ENCODE measurements around the gene BHLHE40.
A peak's percentile ranks its signal among the peaks of the same experiment; 100 is the strongest.
"Not testable (repeated sequence)": the region's sequence is repeated elsewhere in the genome, so short reads cannot be mapped to it uniquely, and the experiment has no call there.

Gene BHLHE40

GRCh38 chr3:4961865-4962264 is 17.4 kb upstream of the BHLHE40 start:
- H3K27ac ChIP-seq (ENCODE audit: extremely low read depth, low read depth, low read length); H3K9me3 ChIP-seq (ENCODE audit: control insufficient read depth, insufficient read depth, low read depth, low read length); POLR2A ChIA-PET; H3K4me1 ChIP-seq (ENCODE audit: control insufficient read depth, insufficient read depth, low read length); H3K4me3 ChIP-seq (ENCODE audit: low read depth, low read length); H3K36me3 ChIP-seq (ENCODE audit: control insufficient read depth in 2 of 2, insufficient read depth in 1 of 2, low read length in 2 of 2): not testable (repeated sequence)
- peak; percentile 63 for TF ChIP-seq ZNF121 (tag by site-specific recombination; IDR thresholded peaks at IDR 0.05)
- CTCF ChIA-PET: interaction anchor here (0.6 kb wide), 1 partner anchor 243 kb away, joined by 3 read pairs; no protein-coding TSS in a partner anchor

DNA sequence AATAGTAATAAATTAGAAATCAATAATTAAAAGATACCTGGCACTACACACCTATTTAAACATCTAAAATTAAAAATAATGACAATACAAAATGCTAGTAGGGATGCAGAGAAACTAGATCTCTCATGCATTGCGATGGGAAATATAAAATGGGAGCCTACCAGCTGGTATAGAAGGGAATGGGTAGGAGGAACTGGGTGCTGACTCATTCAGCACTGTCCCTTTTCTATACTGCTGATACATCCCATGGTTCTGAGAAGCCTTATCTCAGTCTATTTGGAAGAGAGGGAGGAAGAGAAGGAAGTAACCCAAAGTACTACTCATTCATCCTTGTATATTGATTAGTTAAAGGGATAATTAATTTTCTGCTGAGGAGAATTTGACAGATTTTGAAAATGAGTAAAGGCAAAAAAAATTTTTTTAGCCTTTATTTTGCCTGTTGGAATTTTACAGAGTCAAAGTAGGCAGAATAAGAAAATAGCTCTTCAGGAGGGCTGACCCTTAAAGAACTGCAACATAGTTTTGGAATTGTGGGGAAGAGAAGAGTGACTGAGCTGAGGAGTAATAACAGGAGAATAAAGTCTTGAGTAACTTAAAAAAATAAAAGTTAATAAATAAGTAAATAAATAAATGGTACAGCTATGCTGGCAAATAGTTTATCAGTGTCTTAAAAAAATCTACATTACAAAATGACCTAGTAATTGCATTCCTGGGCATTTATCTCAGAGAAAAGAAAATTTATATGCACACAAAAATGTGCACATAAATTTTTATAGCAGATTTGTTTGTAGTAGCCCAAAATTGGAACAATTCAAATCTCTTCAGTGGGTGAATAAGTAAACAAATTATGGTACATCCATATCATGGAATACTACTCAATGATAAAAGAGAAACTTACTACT is 15.3 kb upstream of the BHLHE40 start:
- H3K36me3 ChIP-seq (ENCODE audit: control insufficient read depth in 2 of 2, insufficient read depth in 1 of 2, low read length in 2 of 2): no peaks in the 10 kb centered on the region
- no peak overlapping the region for H3K27ac ChIP-seq (ENCODE audit: extremely low read depth, low read depth, low read length)
- TF ChIP-seq EGR2 (tag by site-specific recombination; IDR thresholded peaks at IDR 0.05; ENCODE audit: low read depth) (no peak), ZSCAN23 (tag by site-specific recombination; IDR thresholded peaks at IDR 0.05) (no peak), ZNF596 (tag by site-specific recombination; IDR thresholded peaks at IDR 0.05) (no peak), ZNF248 (tag by site-specific recombination; IDR thresholded peaks at IDR 0.05) (no peak), ZNF48 (tag by site-specific recombination; IDR thresholded peaks at IDR 0.05) (no peak), ZEB2 (tag by site-specific recombination; IDR thresholded peaks at IDR 0.05) (no peak), ZNF366 (tag by site-specific recombination; conservative IDR thresholded peaks at IDR 0.05) (no peak), ZNF274 (IDR thresholded peaks at IDR 0.05; ENCODE audit: low read length) (no peak), ZNF274 (tag by site-specific recombination; IDR thresholded peaks at IDR 0.05; ENCODE audit: borderline replicate concordance) (no peak), ZNF426 (tag by site-specific recombination; IDR thresholded peaks at IDR 0.05) (no peak), ZNF239 (tag by site-specific recombination; IDR thresholded peaks at IDR 0.05) (no peak), BCL6B (tag by site-specific recombination; IDR thresholded peaks at IDR 0.05) (no peak), SP2 (tag by site-specific recombination; IDR thresholded peaks at IDR 0.05) (no peak), ZNF544 (tag by site-specific recombination; IDR thresholded peaks at IDR 0.05) (no peak), ZBTB10 (tag by site-specific recombination; IDR thresholded peaks at IDR 0.05) (no peak), ZNF843 (tag by site-specific recombination; IDR thresholded peaks at IDR 0.05) (no peak), ZNF548 (tag by site-specific recombination; IDR thresholded peaks at IDR 0.05) (no peak), ZSCAN18 (tag by site-specific recombination; IDR thresholded peaks at IDR 0.05) (no peak), ZNF266 (tag by site-specific recombination; IDR thresholded peaks at IDR 0.05; ENCODE audit: low read depth) (no peak), ZNF174 (tag by site-specific recombination; IDR thresholded peaks at IDR 0.05) (no peak), ZNF335 (tag by site-specific recombination; conservative IDR thresholded peaks at IDR 0.05) (no peak)
- CTCF ChIA-PET: interaction anchor here (0.9 to 1.2 kb wide), 3 partner anchors 13 to 252 kb away, joined by 3 to 4 read pairs (median 3); no protein-coding TSS in a partner anchor
- POLR2A ChIA-PET: no interaction called here
- H3K4me3 ChIP-seq (ENCODE audit: low read depth, low read length): no peak overlapping the region
- H3K4me1 ChIP-seq (ENCODE audit: control insufficient read depth, insufficient read depth, low read length): no peaks in the 10 kb centered on the region
- H3K9me3 ChIP-seq (ENCODE audit: control insufficient read depth, insufficient read depth, low read depth, low read length): no peaks in the 10 kb centered on the region

Measured in HEK293 (cell line).